Activated CD4-positive, CD25-positive, alpha-beta regulatory T cell (primary cell): ENCODE measurements around the gene TMEM92.
"Not testable (repeated sequence)": the region's sequence is repeated elsewhere in the genome, so short reads cannot be mapped to it uniquely, and the experiment has no call there.

Experiments
- DNase-seq, 4 experiments: peaks; one replicate each; lab custom pipeline; 2025; lab: John Stamatoyannopoulos, UW

TMEM92 gene

DNA sequence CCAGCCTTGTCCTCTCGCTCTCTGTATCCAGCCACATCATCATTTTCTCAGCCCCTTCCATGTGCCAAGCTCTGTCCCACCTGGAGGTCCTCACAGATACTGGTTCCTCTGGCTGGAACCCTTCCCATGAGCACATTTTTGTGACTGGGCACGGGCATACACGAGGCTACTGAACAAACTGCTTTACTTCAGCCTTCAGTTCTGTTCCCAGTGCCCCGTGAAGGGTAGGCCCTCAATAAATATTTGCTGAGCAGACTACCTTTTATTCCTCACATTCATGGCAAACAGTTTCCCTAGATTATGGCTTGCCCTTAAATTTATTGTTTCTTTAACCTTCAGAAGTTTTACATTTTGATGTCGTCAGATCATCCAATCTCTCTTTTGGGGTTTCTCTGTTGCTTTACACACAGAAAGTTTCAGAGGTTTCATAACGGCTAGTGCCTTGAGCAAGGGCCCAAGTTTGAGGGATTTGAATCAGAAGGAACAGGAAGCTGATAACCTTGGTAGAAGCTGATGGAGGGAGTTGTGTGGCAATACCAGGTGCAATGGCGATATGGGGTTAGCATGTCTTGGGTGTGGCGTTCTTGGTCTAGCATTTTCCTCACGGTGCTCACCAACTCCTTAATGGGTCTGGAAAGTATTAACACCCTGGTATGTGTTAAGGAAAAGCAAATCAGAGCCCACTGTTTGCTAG, 27.8 kb downstream of the TMEM92 start:
- DNase-seq: no peak

DNA sequence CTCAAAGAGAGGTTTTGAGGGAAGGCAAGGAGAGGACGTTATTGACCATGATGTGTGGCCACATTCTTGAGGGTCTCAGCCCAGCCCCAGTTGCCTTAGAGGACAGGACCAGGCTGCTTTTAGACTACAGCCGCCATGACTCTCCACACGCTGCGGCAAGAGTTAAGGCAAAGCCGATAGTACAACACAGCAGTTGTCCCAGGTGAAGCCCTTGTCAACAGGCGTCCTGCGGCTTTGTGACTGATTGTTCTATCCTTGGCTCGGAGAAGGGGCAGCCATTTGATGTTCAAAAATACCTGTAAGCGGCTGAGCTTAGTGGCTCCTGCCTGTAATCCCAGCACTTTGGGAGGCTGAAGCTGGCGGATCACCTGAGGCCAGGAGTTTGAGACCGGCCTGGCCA, 28.8 kb downstream of the TMEM92 start:
- no peak for DNase-seq

GRCh38 chr17:50303596-50303995, 29.3 kb downstream of the TMEM92 start:
- DNase-seq: no peak

DNA sequence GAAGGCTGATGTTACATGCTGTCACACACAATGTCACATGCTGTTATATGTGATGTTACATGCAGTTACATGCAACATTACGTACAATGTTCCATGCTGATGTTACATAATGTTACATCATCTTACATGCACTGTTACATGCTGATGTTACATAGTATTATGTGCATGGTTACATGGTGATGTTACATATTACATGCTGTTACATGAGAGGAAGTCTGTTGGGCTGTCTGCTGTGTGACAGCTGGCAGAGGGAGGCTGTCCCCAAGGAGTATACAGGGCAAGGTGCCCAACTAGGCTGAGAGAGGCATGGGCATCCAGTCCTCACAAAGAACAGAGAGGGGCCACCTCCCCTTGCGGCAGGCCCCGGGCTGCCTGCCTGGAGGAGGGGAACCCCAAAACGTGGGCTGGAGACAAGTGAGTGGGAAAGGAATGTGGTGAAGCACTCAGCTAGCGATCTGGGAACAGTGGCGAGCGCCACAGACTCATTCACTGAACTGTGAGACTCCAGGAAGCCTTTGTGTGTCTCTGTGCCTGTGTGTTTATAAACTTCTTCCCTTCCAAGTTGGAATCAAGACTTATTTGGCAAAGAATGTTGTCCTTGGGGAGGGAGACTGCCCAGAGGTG, 30.6 kb downstream of the TMEM92 start:
- DNase-seq: no peak

DNA sequence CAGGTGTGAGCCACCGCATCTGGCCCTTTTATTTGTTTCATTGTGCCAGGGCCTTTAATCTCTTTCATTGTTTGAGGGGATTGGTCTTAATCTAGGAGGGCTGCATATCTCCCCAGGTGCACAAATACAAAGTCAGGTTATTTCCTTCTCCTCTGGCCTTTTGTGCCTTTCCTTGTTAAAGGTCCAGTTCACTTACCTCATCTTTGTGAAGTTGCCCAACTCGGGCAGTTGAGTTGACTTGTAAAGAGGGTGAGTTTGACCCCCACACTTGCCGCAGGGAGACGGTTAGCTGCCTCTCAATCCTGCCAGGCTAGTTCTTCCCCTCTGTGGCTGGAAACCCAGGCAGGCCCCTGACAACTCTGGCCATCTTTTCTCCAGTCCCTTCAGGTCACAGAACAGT, 33.4 kb downstream of the TMEM92 start:
- no peak for DNase-seq

- DNase-seq: no peak
Measured at GRCh38 chr17:50308666-50309065, 34.4 kb downstream of the TMEM92 start.

DNA sequence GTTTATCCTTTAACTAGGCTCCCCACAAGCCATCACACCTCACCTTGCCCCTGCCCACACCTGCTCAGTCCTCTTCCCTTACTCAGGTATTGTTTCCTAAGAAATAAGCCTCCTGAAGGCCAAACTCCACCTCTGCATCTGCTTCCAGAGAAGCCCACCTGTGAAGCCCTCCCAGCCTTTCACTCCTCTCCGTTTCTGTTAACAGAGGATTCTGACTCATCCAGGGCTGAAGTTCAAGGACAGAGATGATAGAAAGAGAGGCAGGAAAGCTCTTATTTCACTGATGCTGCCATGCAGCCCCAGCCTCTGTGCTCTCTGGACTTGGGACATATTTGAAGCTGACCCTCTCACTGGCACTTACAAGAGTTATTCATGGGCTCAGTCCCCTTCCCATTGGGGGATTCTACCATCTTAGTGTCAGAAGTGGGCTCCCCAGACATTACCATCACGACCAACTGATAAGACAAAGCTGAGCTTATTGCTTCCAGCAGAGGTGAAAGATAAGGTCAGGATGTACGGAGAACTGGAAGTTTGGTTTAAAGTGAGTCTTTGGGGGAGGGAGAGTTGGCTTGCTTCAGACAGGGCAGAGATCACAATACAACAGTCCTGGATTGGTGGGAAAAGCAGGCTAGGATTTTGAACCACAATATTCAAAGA, 36.3 kb downstream of the TMEM92 start:
- no peak for DNase-seq

GRCh38 chr17:50311112-50311460, 36.8 kb downstream of the TMEM92 start:
- no peak for DNase-seq

DNA sequence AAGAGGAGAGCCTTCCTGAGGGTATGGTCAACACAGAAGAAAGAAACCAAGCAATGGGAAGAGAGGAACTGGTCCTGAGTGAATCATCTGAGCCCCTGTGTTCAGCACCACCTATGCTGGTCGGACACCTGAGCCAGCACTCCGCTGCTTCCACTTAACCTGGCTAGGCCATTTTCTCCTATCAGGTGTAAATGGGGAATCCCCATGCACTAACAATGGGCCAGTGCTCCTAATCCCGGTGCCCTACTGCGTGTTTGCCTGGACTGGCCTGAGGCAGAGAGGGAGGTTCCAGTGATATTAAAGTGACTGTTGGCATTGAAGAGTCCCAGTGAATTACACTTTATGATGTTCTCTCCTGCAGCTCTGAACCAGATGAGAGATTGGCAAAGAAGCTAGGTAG, 37.2 kb downstream of the TMEM92 start:
- DNase-seq: no peak

DNA sequence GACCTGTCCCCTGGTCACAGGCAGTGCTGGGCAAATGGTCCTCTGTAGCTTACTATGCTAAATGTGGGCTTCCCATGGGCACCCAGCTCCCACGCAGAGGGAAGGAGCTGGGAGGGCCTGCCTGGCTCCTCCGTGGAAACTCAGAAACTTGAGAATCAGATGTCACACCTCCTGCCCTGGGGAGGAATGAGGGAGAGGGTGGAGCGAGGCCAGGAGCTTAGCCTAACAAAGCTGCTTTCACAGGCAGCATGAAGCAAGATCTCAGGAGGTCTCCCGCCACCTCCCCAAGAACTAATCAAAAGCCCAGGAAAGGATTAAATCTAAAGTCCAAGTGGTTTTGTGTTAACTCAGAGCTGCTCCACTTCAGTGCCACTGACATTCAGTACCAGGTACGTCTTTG, 38.0 kb downstream of the TMEM92 start:
- DNase-seq: no peak

DNA sequence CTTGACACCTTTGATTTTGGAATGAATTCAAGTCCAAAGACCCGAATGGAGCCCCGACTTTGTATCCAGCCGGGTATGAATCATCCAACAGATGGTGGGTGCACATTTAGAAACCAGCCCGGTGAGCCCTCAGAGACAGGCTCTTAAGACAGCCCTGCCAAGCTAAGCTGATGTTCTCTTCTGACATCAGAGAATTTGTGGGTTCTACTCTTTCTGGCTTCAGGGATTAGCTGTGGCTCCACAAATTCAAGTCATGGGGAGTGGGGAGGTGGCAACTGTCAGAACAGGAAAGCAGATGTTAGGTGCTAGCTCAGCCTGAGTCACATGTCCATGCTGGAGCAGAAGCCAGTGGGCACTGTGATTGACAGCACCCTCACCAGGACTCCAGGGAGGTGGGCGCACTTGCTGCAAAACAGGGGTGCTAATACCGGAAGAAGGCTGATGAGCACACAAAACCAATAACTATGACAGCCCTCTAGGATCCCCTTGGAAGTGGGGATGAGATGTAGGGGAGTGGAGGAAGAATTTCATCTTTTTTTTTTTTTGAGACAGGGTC, 40.3 kb downstream of the TMEM92 start:
- no peak for DNase-seq

DNA sequence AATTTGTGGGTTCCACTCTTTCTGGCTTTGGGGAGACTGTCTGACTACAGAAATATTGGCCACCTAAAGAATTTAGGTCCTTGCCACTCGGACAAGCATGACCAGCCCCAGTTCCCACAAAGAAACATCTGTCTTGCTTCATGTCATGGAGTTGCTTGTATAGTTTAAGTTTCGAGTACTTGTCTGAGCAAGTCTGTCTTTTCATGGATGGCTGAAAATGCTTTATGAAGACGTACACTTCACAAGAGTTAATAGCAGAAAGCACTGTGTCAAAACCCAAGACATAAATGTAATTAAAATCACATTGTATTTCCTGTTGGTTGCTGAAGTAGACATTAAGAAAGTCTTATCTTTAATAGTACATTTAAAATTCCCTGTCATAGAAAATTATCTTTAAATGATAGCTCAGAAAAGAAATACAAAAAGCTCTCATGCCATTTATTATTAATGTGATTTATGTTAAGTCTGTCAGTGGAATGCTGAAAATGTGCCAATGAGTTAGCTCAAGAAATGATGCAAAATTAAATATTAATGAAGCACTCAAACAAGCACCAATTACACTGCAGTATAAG, 41.8 kb downstream of the TMEM92 start:
- DNase-seq: no peak

GRCh38 chr17:50316660-50317059, 42.4 kb downstream of the TMEM92 start:
- not testable (repeated sequence) for DNase-seq

GRCh38 chr17:50317121-50317520, 42.9 kb downstream of the TMEM92 start:
- DNase-seq: no peak

DNA sequence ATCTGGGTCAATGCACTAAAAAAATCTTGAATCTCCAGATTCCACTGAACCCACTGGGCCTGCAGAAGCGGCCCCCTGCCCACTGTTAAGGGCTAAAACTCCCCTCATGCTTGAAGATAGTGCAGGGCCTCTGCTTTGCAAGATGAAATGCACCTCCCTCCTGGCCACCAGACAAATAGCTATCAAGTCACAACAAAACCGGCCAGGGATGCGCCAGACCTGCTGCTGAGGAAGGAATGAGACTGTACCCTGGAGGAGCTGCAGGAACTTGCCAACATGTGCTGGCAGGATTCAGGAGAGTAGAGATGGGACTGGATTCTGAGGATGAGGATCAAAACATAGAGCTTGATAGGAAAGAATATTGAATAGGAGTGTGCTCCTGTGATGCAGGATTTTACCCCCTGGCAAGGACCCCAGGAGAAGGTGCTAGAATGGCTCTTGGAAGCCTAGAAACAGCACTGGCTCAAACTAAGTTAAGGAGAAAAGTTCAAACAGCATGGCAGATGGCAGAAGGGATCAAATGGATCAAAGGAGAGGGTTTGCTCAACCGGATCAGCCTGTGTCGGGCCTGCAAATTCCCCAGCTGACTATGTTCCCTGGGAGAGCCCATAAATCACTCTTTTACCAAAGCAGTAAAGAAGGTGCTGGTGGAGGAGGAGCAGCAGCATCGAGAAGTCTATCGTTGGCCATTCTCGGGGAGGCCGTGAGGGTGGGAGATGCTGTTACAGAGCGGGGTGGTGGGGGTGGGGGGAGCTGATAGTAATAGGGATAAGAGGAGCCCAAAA, 44.4 kb downstream of the TMEM92 start:
- no peak for DNase-seq

DNA sequence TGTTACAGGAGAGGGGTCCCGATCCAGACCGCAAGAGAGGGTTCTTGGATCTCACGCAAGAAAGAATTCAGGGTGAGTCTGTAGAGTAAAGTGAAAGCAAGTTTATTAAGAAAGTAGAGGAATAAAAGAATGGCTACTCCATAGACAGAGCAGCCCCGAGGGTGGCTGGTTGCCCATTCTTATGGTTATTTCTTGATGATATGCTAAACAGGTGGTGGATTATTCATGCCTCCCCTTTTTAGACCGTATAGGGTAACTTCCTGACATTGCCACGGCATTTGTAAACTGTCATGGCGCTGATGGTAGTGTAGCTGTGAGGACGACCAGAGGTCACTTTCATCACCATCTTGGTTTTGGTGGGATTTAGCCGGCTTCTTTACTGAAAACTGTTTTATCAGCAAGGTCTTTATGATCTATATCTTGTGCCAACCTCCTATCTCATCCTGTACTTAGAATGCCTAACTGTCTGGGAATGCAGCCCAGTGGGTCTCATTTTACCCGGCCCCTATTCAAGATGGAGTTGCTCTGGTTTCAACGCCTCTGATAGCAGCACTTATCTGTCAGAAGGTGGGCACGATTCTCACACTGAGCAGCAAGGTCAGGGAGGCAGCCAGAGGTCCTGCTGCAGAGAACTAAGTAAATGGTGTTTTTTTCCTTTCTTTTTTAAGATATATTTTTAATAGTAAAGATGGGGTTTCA, 45.2 kb downstream of the TMEM92 start:
- DNase-seq: no peak

- no peak for DNase-seq
Measured at GRCh38 chr17:50322271-50322670, 48.0 kb downstream of the TMEM92 start.

GRCh38 chr17:50323060-50323459, 48.8 kb downstream of the TMEM92 start:
- no peak for DNase-seq

- DNase-seq: no peak
Measured at GRCh38 chr17:50325906-50326305, 51.6 kb downstream of the TMEM92 start.

DNA sequence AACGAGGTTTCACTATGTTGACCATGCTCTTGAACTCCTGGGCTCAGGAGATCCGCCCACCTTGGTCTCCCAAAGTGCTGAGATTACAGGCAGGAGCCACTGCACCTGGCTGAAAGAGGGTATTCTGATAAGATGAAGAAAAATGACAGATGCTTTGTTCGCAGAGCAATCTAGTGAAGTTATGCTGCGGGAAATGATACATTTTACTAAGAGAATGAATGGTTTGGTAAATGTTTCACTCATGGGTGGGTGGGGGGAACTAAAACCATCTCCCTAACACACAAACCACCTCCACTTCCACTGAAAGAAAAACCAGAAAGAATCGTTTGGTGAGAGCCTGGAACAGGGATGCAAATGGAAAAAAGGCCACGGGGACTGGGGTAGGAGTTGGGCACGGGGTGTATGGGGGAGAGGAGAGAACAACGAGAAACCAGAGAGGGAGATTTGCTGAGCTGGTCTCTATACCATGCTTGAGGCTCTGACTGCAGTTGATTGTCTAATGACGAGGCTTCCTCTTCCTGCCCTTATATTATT, 52.6 kb downstream of the TMEM92 start:
- DNase-seq: no peak
